ENCODE results near the gene PTPN12. TPM values are rescaled to one million over a fixed set of nuclear protein-coding genes. Genes with fewer than 3 reads are reported as not detected.
"Not testable (repeated sequence)": the region's sequence is repeated elsewhere in the genome, so short reads cannot be mapped to it uniquely, and the experiment has no call there.

Gene PTPN12
- total RNA-seq, 4 donors from 2014 or later = 129 to 168 (median 151) TPM

DNA sequence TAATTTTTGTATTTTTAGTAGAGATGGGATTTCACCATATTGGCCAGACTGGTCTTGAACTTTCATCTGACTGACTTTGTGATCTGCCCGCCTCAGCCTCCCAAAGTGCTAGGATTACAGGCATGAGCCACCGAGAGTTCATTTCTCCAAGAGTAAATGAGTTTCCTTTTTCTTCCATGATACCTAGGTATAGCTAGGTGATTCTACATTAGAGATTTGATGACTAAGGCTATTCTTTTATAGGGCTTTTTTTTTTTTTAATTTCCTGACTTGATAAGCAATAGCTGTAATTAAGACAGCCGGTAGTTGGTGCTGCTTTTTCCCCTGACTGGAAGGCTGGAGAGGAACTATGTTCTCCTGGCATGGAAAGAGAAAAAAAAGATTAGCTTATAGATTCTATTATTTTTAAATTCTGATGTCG lies 3.3 kb downstream of the PTPN12 start:
- Histone ChIP-seq H3K9me3 (no peaks in the 10 kb centered on the region), H3K4me1 (peaks cover 0 to 66% (median 22%) of the 10 kb centered on the region in 4 donors), H3K36me3 (no peaks in the 10 kb centered on the region), H3K27me3 (no peaks in the 10 kb centered on the region), H3K27ac (peak overlapping the region in 2 of 4 donors; percentile 50 to 99), H3K4me3 (no peak overlapping the region)
- no peak for TF ChIP-seq POLR2A (IDR thresholded peaks at IDR 0.05)
- TF ChIP-seq, protein P1, sequence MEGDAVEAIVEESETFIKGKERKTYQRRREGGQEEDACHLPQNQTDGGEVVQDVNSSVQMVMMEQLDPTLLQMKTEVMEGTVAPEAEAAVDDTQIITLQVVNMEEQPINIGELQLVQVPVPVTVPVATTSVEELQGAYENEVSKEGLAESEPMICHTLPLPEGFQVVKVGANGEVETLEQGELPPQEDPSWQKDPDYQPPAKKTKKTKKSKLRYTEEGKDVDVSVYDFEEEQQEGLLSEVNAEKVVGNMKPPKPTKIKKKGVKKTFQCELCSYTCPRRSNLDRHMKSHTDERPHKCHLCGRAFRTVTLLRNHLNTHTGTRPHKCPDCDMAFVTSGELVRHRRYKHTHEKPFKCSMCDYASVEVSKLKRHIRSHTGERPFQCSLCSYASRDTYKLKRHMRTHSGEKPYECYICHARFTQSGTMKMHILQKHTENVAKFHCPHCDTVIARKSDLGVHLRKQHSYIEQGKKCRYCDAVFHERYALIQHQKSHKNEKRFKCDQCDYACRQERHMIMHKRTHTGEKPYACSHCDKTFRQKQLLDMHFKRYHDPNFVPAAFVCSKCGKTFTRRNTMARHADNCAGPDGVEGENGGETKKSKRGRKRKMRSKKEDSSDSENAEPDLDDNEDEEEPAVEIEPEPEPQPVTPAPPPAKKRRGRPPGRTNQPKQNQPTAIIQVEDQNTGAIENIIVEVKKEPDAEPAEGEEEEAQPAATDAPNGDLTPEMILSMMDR (IDR thresholded peaks at IDR 0.05) = no peak
- no peak for TF ChIP-seq EP300 (IDR thresholded peaks at IDR 0.05)
- no peak for DNase-seq (ENCODE audit: low spot score in 2 of 2)
- 63 to 70% methylated on average over 4 of the region's 4 CpGs for WGBS, 2 donors

DNA sequence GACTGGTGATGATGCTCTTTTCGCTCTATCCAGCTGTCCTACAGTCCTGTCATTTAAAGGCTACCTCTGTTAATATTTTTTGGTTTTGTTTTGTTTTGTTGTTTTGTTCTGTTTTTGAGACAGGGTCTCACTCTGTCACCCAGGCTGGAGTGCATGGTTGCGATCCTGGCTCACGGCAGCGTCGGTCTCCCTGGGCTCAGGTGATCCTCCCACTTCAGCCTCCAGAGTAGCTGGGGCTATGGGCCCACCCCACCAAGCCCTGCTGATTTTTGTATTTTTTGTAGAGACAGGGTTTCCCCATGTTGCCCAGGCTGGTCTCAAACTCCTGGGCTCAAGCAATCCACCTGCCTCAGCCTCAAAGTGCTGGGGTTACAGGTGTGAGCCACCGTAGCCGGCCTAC lies 3.9 kb downstream of the PTPN12 start:
- DNase-seq (ENCODE audit: low spot score in 2 of 2) = not testable (repeated sequence)

DNA sequence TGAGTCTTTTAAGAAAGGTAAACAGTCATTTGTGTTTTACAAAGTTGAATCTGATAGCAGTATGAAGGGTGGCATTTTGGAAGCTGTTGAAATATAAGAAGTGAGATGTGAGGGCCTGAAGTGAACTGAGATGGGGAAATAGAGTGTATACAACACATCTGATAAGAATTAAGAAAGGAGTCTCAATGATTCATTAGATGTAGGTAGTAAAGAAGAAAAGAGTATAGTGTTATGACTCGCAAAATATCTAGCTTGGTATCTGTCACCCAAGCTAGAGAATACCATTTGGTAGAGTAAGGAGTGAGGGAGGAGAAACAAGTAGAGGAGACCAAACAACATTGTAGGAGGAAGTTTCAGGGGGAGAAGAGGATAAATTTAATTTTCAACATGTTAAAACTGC lies 5.3 kb downstream of the PTPN12 start:
- no peaks in the 10 kb centered on the region for H3K36me3 ChIP-seq
- 80 to 85% methylated on average over 1 of the region's 1 CpG for WGBS, 2 donors
- no peak overlapping the region for H3K4me3 ChIP-seq
- peaks cover 0 to 71% (median 26%) of the 10 kb centered on the region in 4 donors for H3K4me1 ChIP-seq
- no peak for DNase-seq (ENCODE audit: low spot score in 2 of 2)
- TF ChIP-seq POLR2A (IDR thresholded peaks at IDR 0.05) (no peak), EP300 (IDR thresholded peaks at IDR 0.05) (no peak)
- TF ChIP-seq, protein P1 (IDR thresholded peaks at IDR 0.05) = no peak
- peak overlapping the region in 1 of 4 donors; percentile 51 for H3K27ac ChIP-seq
- H3K27me3 ChIP-seq = no peaks in the 10 kb centered on the region
- H3K9me3 ChIP-seq = no peaks in the 10 kb centered on the region

More for the DNA sequence above, 3.9 kb downstream of the PTPN12 start:
- H3K9me3 ChIP-seq, H3K36me3 ChIP-seq, H3K4me3 ChIP-seq, H3K27me3 ChIP-seq: not testable (repeated sequence)
- WGBS, 2 donors = 90 to 96% methylated on average over 7 of the region's 7 CpGs
- peaks cover 0 to 69% (median 23%) of the 10 kb centered on the region in 4 donors for H3K4me1 ChIP-seq
- peak overlapping the region in 1 of 4 donors; percentile 30 for H3K27ac ChIP-seq

DNA sequence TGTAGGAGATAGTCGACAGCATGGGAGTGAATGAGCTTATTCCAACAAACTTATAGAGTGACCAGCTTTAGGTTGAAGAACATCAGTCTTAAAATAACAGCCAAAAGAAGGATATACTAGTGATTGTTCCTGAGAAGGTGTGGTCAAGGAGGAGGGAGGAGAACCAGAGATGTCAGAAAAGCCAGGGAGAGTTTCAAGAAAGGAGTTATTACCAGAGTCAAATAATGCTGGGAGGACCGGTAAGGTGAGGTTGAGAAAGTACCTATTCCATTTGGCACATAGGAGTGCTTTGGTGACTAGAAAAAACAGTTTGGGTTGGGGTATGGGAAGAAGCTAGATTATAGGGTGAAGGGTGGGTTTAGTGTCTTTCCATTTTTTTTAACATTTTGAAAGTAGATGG lies 5.8 kb downstream of the PTPN12 start:
- Histone ChIP-seq H3K4me1 (peaks cover 0 to 76% (median 27%) of the 10 kb centered on the region in 4 donors), H3K4me3 (no peak overlapping the region), H3K27ac (peak overlapping the region in 2 of 4 donors; percentile 5 to 25), H3K9me3 (no peaks in the 10 kb centered on the region), H3K27me3 (no peaks in the 10 kb centered on the region), H3K36me3 (no peaks in the 10 kb centered on the region)
- 50 to 55% methylated on average over 2 of the region's 2 CpGs for WGBS, 2 donors
- TF ChIP-seq EP300 (IDR thresholded peaks at IDR 0.05) (no peak), POLR2A (IDR thresholded peaks at IDR 0.05) (no peak)
- TF ChIP-seq, protein P1 (IDR thresholded peaks at IDR 0.05) = no peak
- DNase-seq (ENCODE audit: low spot score in 2 of 2) = no peak

DNA sequence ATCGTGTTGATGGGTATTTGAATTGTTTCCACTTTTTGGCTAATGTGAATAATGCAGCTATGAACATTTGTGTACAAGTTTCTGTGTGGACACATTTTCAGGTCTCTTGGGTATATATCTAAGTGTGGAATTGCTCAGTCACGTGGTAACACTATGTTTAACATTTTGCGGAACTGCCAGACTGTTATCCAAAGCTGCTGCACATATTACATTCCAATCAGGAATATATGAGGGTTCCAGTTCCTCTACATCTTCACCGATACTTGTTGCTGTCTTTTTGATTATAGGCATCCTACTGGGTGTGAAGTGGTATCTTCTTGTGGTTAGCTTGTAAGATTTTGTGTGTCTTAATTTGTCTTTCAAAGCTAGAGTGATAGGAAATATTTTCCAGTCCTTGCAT lies 6.8 kb downstream of the PTPN12 start:
- H3K27ac ChIP-seq = no peak overlapping the region
- 77% methylated on average over 4 of the region's 4 CpGs for WGBS, 2 donors
- no peak for DNase-seq (ENCODE audit: low spot score in 2 of 2)
- no peak overlapping the region for H3K4me3 ChIP-seq
- no peaks in the 10 kb centered on the region for H3K36me3 ChIP-seq
- no peaks in the 10 kb centered on the region for H3K27me3 ChIP-seq
- H3K4me1 ChIP-seq = peaks cover 0 to 84% (median 36%) of the 10 kb centered on the region in 4 donors
- H3K9me3 ChIP-seq = no peaks in the 10 kb centered on the region
- TF ChIP-seq, protein P1 (IDR thresholded peaks at IDR 0.05) = no peak
- TF ChIP-seq POLR2A (IDR thresholded peaks at IDR 0.05) (no peak), EP300 (IDR thresholded peaks at IDR 0.05) (no peak)

DNA sequence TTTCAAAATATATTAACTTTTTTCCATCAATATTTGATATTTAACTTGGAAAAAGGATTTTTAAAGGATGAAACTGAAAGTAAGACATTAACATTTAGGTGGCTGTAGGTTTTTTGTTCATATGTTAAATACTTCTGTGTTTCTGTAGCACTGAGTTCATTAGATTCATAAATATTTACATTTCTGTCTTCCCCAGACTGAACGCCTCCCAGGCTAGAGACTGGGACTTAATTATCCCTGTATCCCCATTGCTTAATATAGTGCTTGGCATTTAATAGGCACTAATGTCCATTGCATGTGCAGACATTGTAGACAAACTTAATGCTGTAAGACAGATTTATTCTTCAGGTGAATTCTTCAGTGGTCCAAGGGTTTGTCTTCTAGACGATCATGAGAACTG lies 7.4 kb downstream of the PTPN12 start:
- Histone ChIP-seq H3K27me3 (no peaks in the 10 kb centered on the region), H3K36me3 (no peaks in the 10 kb centered on the region), H3K4me1 (peaks cover 0 to 84% (median 38%) of the 10 kb centered on the region in 4 donors), H3K4me3 (no peak overlapping the region), H3K9me3 (no peaks in the 10 kb centered on the region), H3K27ac (no peak overlapping the region)
- no peak for DNase-seq (ENCODE audit: low spot score in 2 of 2)
- 38 to 53% methylated on average over 2 of the region's 2 CpGs for WGBS, 2 donors
- TF ChIP-seq EP300 (IDR thresholded peaks at IDR 0.05) (no peak), POLR2A (IDR thresholded peaks at IDR 0.05) (no peak)
